GM12801 (cell line): ENCODE data around the gene SH3TC1.

ENCODE experiments used
- TF ChIP-seq, protein P1 (sequence below): IDR thresholded peaks from one replicate; pipeline ENCODE4 v1.5.1; 2011; ENCODE audit warnings: control low read depth; ENCODE audit not compliant: insufficient read length; ENCODE audit errors: extremely low read depth

SH3TC1 gene

GRCh38 chr4:8224975-8225625 is 26.0 kb downstream of the SH3TC1 start:
- TF ChIP-seq, protein P1, sequence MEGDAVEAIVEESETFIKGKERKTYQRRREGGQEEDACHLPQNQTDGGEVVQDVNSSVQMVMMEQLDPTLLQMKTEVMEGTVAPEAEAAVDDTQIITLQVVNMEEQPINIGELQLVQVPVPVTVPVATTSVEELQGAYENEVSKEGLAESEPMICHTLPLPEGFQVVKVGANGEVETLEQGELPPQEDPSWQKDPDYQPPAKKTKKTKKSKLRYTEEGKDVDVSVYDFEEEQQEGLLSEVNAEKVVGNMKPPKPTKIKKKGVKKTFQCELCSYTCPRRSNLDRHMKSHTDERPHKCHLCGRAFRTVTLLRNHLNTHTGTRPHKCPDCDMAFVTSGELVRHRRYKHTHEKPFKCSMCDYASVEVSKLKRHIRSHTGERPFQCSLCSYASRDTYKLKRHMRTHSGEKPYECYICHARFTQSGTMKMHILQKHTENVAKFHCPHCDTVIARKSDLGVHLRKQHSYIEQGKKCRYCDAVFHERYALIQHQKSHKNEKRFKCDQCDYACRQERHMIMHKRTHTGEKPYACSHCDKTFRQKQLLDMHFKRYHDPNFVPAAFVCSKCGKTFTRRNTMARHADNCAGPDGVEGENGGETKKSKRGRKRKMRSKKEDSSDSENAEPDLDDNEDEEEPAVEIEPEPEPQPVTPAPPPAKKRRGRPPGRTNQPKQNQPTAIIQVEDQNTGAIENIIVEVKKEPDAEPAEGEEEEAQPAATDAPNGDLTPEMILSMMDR: no peak

DNA sequence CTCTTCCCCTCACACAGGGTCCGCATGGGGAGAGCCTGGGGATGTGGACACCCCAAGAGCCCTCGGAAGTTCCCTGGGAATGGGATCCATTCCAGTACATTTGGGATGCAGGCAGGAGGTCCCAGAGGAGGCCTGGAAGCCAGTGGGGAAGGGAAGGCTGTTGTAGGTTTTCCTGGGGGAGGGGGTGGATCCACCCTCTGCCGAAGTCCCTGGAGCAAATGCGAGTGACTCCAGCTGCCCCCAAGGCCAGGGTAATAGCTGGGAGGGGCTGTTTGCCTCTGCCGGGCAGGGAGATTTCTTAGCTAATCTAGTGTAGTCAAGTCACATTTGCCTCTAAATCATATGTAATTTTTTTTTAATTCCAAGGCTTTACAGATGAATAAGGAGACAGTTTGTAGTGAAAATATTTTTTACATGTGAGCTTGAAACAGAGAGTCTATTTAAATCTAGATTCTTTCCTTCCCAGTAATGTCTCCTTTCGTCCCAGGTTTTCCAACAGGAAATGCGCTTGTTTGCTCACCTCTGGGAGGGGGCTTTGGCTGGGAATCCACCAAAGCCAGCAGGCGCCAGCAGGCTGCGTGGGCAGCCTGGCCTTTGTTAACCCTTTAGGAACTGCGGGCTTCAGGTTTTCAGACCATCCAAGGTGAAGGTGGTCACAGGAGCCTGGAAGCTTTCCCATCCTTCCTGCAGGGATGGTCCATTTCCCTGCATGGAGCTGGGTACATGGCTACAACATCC is 26.8 kb downstream of the SH3TC1 start:
- TF ChIP-seq, protein P1: no peak

DNA sequence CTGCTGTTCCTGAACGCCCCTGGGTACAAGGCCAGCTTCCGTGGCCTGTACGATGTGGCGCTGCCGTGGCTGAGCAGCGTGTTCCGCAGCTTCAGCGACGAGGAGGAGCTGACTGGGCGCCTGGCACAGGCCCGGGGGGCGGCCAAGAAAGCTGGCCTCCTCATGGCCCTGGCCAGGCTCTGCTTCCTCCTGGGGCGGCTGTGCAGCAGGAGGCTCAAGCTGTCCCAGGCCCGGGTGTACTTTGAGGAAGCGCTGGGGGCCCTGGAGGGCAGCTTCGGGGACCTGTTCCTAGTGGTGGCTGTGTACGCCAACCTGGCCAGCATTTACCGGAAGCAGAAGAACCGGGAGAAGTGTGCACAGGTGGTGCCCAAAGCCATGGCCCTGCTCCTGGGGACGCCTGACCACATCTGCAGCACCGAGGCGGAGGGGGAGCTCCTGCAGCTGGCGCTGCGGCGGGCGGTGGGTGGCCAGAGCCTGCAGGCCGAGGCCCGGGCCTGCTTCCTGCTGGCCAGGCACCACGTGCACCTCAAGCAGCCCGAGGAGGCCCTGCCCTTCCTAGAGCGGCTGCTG is 28.2 kb downstream of the SH3TC1 start:
- TF ChIP-seq, protein P1: no peak

DNA sequence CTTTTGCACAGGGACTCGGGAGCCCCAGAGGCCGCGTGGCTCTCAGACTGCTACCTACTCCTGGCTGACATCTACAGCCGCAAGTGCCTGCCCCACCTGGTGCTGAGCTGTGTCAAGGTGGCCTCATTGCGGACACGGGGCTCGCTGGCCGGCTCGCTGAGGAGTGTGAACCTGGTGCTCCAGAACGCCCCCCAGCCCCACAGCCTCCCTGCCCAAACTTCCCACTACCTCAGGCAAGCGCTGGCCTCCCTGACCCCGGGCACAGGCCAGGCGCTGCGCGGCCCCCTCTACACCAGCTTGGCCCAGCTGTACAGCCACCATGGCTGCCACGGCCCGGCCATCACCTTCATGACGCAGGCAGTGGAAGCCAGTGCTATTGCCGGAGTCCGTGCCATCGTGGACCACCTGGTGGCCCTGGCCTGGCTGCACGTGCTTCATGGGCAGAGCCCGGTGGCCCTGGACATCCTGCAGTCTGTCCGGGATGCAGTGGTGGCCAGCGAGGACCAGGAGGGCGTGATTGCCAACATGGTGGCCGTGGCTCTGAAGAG is 28.8 kb downstream of the SH3TC1 start:
- TF ChIP-seq, protein P1: no peak

- TF ChIP-seq, protein P1: no peak
Measured at GRCh38 chr4:8228319-8229250, 29.5 kb downstream of the SH3TC1 start.

- TF ChIP-seq, protein P1: no peak
Measured at GRCh38 chr4:8229331-8229975, 30.4 kb downstream of the SH3TC1 start.
